ENCODE results near the gene GMEB2. TPM values are rescaled to one million over a fixed set of nuclear protein-coding genes. Genes with fewer than 3 reads are reported as not detected.

The GMEB2 gene
- total and polyA plus RNA-seq, 10 of the 15 experiments (the other 5 are each of a cell fraction or from before 2014, with no cell fraction given) = 0.08 to 15.1 (median 6.9) TPM

DNA sequence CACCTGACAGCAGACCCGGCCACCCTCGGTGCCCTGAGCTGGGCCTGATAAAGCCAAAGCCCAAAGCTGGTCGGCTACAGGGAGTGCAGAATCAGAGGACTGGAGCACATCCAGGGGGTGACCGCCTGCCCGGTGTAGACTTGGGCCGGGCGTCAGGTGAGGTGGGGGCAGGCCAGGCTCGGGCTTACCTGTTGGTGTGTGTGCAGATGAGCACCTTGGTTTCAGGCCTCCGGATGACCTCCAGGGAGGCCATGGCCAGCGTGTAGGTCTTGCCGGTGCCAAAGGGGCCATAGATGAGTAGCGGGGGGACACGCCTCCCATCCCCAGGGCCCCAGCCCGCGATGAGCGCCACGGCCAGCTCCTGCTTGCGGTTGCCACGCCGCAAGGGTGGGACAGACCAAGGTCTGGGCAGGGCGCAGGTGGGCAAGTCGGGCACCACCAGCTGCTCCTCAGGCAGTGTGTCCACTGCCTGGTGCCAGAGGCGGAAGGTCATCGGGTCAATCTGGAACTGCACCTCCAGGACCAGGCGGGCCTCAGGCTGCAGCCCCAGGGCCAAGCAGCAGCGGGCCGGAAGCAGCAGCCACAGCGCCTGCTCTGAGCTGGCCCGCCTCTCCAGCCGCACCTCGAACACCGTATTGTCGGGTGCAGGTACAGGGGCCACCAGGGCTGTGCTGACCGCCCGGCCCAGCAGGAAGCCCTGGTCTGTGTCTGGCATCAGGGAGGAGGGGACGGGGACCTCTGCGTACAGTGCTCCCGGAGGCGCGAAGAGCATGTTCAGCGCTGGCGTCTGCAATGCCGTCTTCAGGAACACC is 58.5 kb downstream of the GMEB2 start:
- Histone ChIP-seq H4K20me1 (ENCODE audit: control insufficient read depth, insufficient read depth) (no peaks in the 10 kb centered on the region), H3K4me3 (no peak overlapping the region), H3K36me3 (ENCODE audit: control insufficient read depth in 2 of 2, insufficient read depth in 2 of 2, low read length in 1 of 2) (no peaks in the 10 kb centered on the region), H3K9ac (ENCODE audit: control insufficient read depth, insufficient read depth, low read length) (no peak overlapping the region), H3K9me3 (replicated peaks; ENCODE audit: control insufficient read depth, insufficient read depth, low read length) (no peaks in the 10 kb centered on the region; the same call in 2 of the 3 replicates), H3K79me2 (ENCODE audit: control insufficient read depth, insufficient read depth, low read length) (0 out of 2 replicates have a peak, but pooled peaks cover 2% of the 10 kb centered on the region), H2AFZ (ENCODE audit: control insufficient read depth, low read depth, low read length) (no peak overlapping the region), H3K4me2 (ENCODE audit: control insufficient read depth, insufficient read depth) (peak overlapping the region; percentile 82), H3K27me3 (replicated peaks in 1 of 2; ENCODE audit: control insufficient read depth in 2 of 2, insufficient read depth in 2 of 2, low read length in 1 of 2) (no peaks in the 10 kb centered on the region), H3K4me1 (ENCODE audit: control insufficient read depth, insufficient read depth, low read length) (peaks cover 28% of the 10 kb centered on the region), H3K27ac (ENCODE audit: control insufficient read depth, insufficient read depth) (no peak overlapping the region)
- ChIA-PET SMC1A (ENCODE audit: uncharacterized antibody, unreplicated experiment) (interaction anchor here (0.7 to 1.2 kb wide), 3 partner anchors 14 to 405 kb away, joined by 3 to 5 read pairs (median 3); no protein-coding TSS in a partner anchor), CTCF (interaction anchor here (0.7 to 2.3 kb wide), 3 partner anchors 14 to 127 kb away, joined by 3 to 5 read pairs (median 4); partner anchors contain the start of gene PTK6), POLR2A (interaction anchor here (1.4 to 1.6 kb wide), 2 partner anchors 16 to 59 kb away, joined by 3 to 8 read pairs; partner anchors contain the start of gene GMEB2), RAD21 (ENCODE audit: unreplicated experiment) (interaction anchor here (1.2 to 1.9 kb wide), 2 partner anchors 31 to 73 kb away, joined by 3 to 6 read pairs; partner anchors contain the start of gene PTK6)
- DNase-seq (ENCODE audit: low read depth, low spot score) = no peak
- no TSS peak for BruUV-seq (replicated peaks)
- peak; percentile 40 for ATAC-seq
- no peak for FAIRE-seq
- 14% methylated on average over 37 of the region's 43 CpGs for WGBS (ENCODE audit: insufficient coverage, insufficient replicate concordance, low lambda C conversion rate, missing lambda C conversion rate)
- no peak for TF ChIP-seq ZBED1 (IDR thresholded peaks at IDR 0.05; ENCODE audit: borderline replicate concordance)
- TF ChIP-seq MYB (IDR thresholded peaks at IDR 0.05; ENCODE audit: borderline replicate concordance, low read depth, low read length) = no peak
- peak; percentile 6 for TF ChIP-seq MEF2B (IDR thresholded peaks at IDR 0.05; ENCODE audit: partially characterized antibody, poor library complexity, severe bottlenecking)
- no peak for TF ChIP-seq STAT3 (IDR thresholded peaks at IDR 0.05; ENCODE audit: low read depth, low read length)
- TF ChIP-seq NR2F1 (conservative IDR thresholded peaks at IDR 0.05) = peak; percentile 34; the same call in 1 of the 2 replicates
- TF ChIP-seq STAT1 (conservative IDR thresholded peaks at IDR 0.05) = no peak
- TF ChIP-seq, protein P1, sequence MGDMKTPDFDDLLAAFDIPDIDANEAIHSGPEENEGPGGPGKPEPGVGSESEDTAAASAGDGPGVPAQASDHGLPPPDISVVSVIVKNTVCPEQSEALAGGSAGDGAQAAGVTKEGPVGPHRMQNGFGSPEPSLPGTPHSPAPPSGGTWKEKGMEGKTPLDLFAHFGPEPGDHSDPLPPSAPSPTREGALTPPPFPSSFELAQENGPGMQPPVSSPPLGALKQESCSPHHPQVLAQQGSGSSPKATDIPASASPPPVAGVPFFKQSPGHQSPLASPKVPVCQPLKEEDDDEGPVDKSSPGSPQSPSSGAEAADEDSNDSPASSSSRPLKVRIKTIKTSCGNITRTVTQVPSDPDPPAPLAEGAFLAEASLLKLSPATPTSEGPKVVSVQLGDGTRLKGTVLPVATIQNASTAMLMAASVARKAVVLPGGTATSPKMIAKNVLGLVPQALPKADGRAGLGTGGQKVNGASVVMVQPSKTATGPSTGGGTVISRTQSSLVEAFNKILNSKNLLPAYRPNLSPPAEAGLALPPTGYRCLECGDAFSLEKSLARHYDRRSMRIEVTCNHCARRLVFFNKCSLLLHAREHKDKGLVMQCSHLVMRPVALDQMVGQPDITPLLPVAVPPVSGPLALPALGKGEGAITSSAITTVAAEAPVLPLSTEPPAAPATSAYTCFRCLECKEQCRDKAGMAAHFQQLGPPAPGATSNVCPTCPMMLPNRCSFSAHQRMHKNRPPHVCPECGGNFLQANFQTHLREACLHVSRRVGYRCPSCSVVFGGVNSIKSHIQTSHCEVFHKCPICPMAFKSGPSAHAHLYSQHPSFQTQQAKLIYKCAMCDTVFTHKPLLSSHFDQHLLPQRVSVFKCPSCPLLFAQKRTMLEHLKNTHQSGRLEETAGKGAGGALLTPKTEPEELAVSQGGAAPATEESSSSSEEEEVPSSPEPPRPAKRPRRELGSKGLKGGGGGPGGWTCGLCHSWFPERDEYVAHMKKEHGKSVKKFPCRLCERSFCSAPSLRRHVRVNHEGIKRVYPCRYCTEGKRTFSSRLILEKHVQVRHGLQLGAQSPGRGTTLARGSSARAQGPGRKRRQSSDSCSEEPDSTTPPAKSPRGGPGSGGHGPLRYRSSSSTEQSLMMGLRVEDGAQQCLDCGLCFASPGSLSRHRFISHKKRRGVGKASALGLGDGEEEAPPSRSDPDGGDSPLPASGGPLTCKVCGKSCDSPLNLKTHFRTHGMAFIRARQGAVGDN (IDR thresholded peaks at IDR 0.05) = no peak
- TF ChIP-seq CEBPB (IDR thresholded peaks at IDR 0.05; ENCODE audit: borderline replicate concordance in 1 of 2, low read depth in 2 of 2, low read length in 2 of 2) = no peak
- no peak for TF ChIP-seq NR2C2 (IDR thresholded peaks at IDR 0.05; ENCODE audit: borderline replicate concordance, control insufficient read depth, insufficient read length, low read depth)
- TF ChIP-seq, protein P2, sequence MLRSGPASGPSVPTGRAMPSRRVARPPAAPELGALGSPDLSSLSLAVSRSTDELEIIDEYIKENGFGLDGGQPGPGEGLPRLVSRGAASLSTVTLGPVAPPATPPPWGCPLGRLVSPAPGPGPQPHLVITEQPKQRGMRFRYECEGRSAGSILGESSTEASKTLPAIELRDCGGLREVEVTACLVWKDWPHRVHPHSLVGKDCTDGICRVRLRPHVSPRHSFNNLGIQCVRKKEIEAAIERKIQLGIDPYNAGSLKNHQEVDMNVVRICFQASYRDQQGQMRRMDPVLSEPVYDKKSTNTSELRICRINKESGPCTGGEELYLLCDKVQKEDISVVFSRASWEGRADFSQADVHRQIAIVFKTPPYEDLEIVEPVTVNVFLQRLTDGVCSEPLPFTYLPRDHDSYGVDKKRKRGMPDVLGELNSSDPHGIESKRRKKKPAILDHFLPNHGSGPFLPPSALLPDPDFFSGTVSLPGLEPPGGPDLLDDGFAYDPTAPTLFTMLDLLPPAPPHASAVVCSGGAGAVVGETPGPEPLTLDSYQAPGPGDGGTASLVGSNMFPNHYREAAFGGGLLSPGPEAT (IDR thresholded peaks at IDR 0.05; ENCODE audit: low read depth) = 0 out of 2 replicates have a peak, but pooled peaks have one; percentile 5
- TF ChIP-seq CBFB (IDR thresholded peaks at IDR 0.05; ENCODE audit: low read depth) = no peak
- no peak for TF ChIP-seq RAD51 (IDR thresholded peaks at IDR 0.05)
- 0 out of 2 replicates have a peak, but pooled peaks have one; percentile 1 for TF ChIP-seq IKZF1 (conservative IDR thresholded peaks at IDR 0.05)
- in situ Hi-C loops (cut with MboI) = no loop called here
- intact Hi-C loops (cut with micrococcal nuclease; ENCODE audit: unreplicated experiment) = no loop called here
